Activated CD4-positive, alpha-beta memory T cell treated with anti-CD3 and anti-CD28 coated beads for 36 hours (primary cell): ENCODE results near the gene CABYR. TPM values are rescaled to one million over a fixed set of nuclear protein-coding genes. Genes with fewer than 3 reads are reported as not detected.

Experiments used
- CTCF ChIA-PET: fragments of 350-600 bp; sonication (Branson Sonifier 250); formaldehyde crosslinking; loops from one replicate; lab custom pipeline; 2021; ENCODE audit warnings: antibody characterized with exemption, inconsistent platforms; lab: Charles Lee
- POLR2A ChIA-PET: fragments of 350-600 bp; sonication (Branson Sonifier 250); formaldehyde crosslinking; loops from one replicate; lab custom pipeline; 2021; ENCODE audit warnings: antibody characterized with exemption; lab: Charles Lee
- DNase-seq: peaks from one replicate; pipeline ENCODE4 v3.0.0-alpha.2; 2020
- H3K27ac Mint-ChIP-seq: one replicate; pipeline ENCODE4 v1.8.0; 2021; ENCODE audit warnings: mixed read lengths
- H3K27me3 Mint-ChIP-seq: one replicate; pipeline ENCODE4 v1.8.0; 2021; ENCODE audit warnings: mixed read lengths
- H3K36me3 Mint-ChIP-seq: one replicate; pipeline ENCODE4 v1.8.0; 2021; ENCODE audit warnings: mixed read lengths
- H3K4me1 Mint-ChIP-seq: one replicate; pipeline ENCODE4 v1.8.0; 2021; ENCODE audit warnings: low read depth, mixed read lengths
- H3K4me3 Mint-ChIP-seq: one replicate; pipeline ENCODE4 v1.8.0; 2021; ENCODE audit warnings: mild to moderate bottlenecking, mixed read lengths
- H3K9me3 Mint-ChIP-seq: one replicate; pipeline ENCODE4 v1.8.0; 2021; ENCODE audit warnings: mixed read lengths
- intact Hi-C: fragments of 100-400 bp; cut with micrococcal nuclease; formaldehyde crosslinking; loops from one replicate; pipeline ENCODE4 v1.15.1; 2023
- total RNA-seq, 2 experiments: library from RNA; stranded (reverse); gene quantifications; one replicate each; pipeline ENCODE4 v1.2.3, GENCODE V29; 2021

CABYR gene
- total RNA-seq, 2 experiments from 2014 or later: 1.00 to 1.4 TPM

DNA sequence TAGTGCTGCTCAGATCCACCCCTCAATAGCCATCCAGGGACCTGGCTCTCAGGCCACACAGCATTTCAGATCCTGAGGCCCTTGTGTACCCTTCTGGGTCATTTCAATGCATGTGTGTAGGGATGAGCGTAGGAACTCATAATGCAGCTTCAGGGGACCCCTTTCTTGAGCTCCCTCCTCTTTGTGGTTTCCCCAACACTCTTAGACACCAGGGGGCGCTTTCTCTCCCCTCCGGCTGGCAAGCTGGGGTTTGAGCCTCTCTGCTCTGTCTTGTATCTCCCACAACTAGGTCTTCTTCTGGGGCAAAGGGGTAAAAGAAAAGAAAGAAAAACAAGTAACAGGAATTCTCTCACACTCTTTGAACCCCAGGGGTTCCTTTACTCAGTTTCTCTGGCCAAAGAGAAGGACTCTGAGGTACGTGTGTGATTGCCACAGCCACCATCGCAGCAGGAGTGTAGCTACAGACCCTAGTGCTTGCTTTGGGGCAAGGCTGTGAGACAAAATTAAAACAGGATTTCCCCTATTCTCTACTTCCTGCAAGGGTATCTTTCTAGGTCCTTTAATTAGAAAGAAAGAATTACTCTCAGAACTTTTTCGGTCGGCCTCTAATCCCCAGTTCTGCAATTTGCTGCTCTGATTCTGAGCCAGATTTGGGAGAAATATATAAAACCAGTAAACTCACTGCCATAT lies 38.0 kb downstream of the CABYR start:
- intact Hi-C loops: loop anchor here (1.0 kb wide), 1 partner anchor 312 kb away; no protein-coding TSS in a partner anchor
- Mint-ChIP-seq H3K27me3 (no peaks in the 10 kb centered on the region), H3K4me3 (no peak overlapping the region), H3K9me3 (no peaks in the 10 kb centered on the region), H3K27ac (no peak overlapping the region), H3K4me1 (peaks cover 4% of the 10 kb centered on the region), H3K36me3 (no peaks in the 10 kb centered on the region)
- ChIA-PET CTCF (interaction anchor here (0.6 to 4.4 kb wide), 24 partner anchors 9 to 315 kb away, joined by 3 to 71 read pairs (median 4); no protein-coding TSS in a partner anchor), POLR2A (interaction anchor here (0.7 kb wide), 1 partner anchor 12 kb away, joined by 3 read pairs; no protein-coding TSS in a partner anchor)
- DNase-seq: peak; percentile 64

DNA sequence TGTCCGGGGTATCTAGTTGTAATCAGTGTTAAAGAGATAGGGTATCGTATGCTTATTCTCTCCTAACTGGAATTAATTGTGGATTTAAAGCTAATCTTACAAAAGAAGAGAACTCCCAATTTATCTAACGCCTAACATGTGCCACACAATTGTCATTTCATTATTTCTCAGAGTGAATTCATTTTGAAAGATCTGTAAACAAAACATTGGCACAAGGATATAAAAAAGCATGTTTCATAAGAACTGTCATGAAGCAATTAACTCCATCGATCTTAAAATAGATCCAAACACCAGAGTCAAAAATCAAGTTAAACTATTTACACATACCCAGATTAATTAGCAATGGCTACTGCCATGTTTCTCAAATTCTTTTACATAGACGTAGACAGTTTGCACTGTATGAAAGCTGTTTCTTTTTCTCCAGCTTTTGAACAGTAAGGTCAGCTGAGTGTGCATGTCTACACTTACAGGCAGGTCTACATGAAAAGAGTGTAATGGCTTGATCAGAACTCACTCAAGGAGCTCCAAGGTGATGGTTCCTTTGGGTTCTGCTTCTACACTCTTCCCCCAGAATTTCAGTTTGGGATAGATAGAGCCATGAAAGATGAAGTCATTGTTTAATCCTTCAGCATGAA lies 38.8 kb downstream of the CABYR start:
- H3K9me3 Mint-ChIP-seq: no peaks in the 10 kb centered on the region
- no peaks in the 10 kb centered on the region for H3K36me3 Mint-ChIP-seq
- intact Hi-C loops: no loop called here
- no peak overlapping the region for H3K4me3 Mint-ChIP-seq
- CTCF ChIA-PET: interaction anchor here (1.0 to 4.4 kb wide), 9 partner anchors 24 to 314 kb away, joined by 3 to 71 read pairs (median 5); no protein-coding TSS in a partner anchor
- H3K27me3 Mint-ChIP-seq: no peaks in the 10 kb centered on the region
- POLR2A ChIA-PET: no interaction called here
- peaks cover 4% of the 10 kb centered on the region for H3K4me1 Mint-ChIP-seq
- no peak for DNase-seq
- H3K27ac Mint-ChIP-seq: no peak overlapping the region

DNA sequence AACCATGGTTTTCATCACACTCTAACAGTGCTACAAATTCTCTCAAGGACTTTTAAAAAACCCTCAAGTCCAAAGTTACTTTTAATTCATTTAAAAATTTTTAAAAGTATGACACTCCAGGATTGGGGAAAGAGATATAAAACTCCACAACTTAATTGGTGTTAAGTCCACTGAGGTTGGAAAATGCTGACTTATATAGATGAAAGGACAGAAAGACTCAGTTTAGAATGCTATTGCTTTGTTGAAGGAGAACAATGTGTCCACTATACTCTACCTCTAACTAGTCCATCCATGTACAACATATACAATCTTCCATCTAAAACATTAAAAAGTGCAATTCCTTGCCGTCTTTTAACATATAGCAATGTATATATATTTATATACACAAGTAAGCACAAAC lies 41.2 kb downstream of the CABYR start:
- CTCF ChIA-PET: interaction anchor here (1.5 to 1.7 kb wide), 2 partner anchors 180 to 309 kb away, joined by 3 to 7 read pairs; no protein-coding TSS in a partner anchor
- H3K36me3 Mint-ChIP-seq: no peaks in the 10 kb centered on the region
- DNase-seq: no peak
- POLR2A ChIA-PET: no interaction called here
- peaks cover 3% of the 10 kb centered on the region for H3K27me3 Mint-ChIP-seq
- no peak overlapping the region for H3K4me3 Mint-ChIP-seq
- H3K27ac Mint-ChIP-seq: no peak overlapping the region
- intact Hi-C loops: no loop called here
- H3K9me3 Mint-ChIP-seq: no peaks in the 10 kb centered on the region
- H3K4me1 Mint-ChIP-seq: no peaks in the 10 kb centered on the region

DNA sequence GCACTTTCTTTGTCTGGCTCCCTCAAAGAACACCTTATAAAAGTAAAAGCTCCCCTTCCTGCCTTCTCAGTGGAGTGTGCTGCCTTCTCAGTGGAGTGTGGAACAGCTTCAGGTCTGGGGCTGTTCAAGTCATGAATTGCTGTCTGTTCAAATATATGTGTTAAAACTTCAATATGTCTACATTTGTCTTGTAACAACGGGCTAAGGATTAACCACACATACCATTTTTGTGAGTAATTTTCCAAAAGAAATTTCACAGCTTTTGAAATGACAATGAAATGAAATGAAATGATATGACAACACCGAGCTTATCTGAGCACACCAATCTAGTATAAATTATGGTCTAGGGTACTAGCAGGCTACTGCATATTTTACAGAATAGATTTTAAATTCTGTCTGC lies 42.9 kb downstream of the CABYR start:
- no peak for DNase-seq
- Mint-ChIP-seq H3K36me3 (no peaks in the 10 kb centered on the region), H3K27me3 (peaks cover 3% of the 10 kb centered on the region), H3K9me3 (no peaks in the 10 kb centered on the region), H3K27ac (no peak overlapping the region), H3K4me1 (no peaks in the 10 kb centered on the region), H3K4me3 (no peak overlapping the region)
- POLR2A ChIA-PET: no interaction called here
- CTCF ChIA-PET: no interaction called here
- intact Hi-C loops: no loop called here

DNA sequence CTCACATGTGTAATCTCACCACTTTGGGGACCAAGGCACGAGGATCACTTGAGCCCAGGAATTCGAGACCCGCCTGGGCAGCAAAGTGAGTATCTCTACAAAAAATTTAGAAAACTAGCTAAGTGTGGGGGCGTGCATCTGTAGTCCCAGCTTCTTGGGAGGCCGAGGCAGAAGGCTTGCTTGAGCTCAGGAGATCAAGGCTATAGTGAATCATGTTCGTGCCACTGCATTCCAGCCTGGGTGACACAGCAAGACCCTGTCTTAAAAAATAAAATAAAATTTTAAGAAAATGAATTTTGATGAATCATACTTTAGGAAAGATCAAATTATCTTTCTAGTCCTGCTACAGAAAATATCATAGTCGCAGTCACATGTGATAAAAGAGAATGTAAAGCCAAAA lies 46.9 kb downstream of the CABYR start:
- H3K9me3 Mint-ChIP-seq: no peaks in the 10 kb centered on the region
- H3K27ac Mint-ChIP-seq: no peak overlapping the region
- no peaks in the 10 kb centered on the region for H3K36me3 Mint-ChIP-seq
- H3K4me1 Mint-ChIP-seq: no peaks in the 10 kb centered on the region
- no peak for DNase-seq
- no peak overlapping the region for H3K4me3 Mint-ChIP-seq
- peaks cover 3% of the 10 kb centered on the region for H3K27me3 Mint-ChIP-seq
- intact Hi-C loops: no loop called here
- ChIA-PET POLR2A (no interaction called here), CTCF (interaction anchor here (1.0 kb wide), 1 partner anchor 9 kb away, joined by 4 read pairs; no protein-coding TSS in a partner anchor)

DNA sequence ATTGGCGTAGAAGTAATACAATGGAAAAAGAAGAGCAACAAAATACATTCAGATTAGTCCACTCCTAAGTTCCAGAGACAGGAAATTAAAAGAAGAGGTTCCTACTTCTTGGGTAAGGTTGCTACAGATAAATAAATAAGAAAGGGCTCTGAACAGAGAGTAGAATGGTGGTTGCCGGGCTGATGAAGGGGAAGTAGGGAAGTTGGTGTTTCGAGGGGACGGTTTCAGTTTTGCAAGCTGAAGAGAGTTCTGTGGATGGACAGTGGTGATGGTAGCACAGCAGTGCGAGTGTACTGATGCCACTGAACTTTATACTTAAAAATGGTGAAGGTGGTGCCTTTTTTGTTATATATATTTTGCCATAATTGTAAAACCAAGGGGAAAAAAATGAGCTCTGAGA lies 48.2 kb downstream of the CABYR start:
- Mint-ChIP-seq H3K9me3 (no peaks in the 10 kb centered on the region), H3K27me3 (peaks cover 3% of the 10 kb centered on the region), H3K4me3 (no peak overlapping the region), H3K36me3 (no peaks in the 10 kb centered on the region), H3K4me1 (no peaks in the 10 kb centered on the region), H3K27ac (no peak overlapping the region)
- no peak for DNase-seq
- intact Hi-C loops: no loop called here
- POLR2A ChIA-PET: no interaction called here
- CTCF ChIA-PET: interaction anchor here (0.7 kb wide), 1 partner anchor 775 kb away, joined by 3 read pairs; no protein-coding TSS in a partner anchor

DNA sequence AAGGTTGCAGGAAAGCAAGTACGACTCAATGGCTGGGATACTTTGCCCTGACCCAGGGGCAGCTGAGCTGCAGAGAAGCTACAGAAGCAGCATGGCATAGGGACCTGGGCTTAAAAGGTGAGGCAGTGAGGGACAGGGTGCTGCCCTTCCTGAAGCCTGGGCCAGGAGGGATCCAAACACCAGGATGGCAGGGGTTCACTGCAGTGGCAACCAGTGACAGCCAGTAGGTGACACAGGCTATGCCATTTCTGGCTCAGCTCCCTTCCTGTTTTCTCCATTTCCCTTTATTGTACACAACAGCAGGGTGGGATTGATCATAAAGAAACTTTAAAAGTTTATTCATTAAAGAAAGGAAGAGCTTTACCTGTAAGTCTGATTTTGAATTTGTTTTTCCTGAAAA lies 48.8 kb downstream of the CABYR start:
- H3K36me3 Mint-ChIP-seq: no peaks in the 10 kb centered on the region
- intact Hi-C loops: no loop called here
- no peak for DNase-seq
- no peak overlapping the region for H3K4me3 Mint-ChIP-seq
- ChIA-PET POLR2A (no interaction called here), CTCF (interaction anchor here (0.6 kb wide), 2 partner anchors 11 to 301 kb away, joined by 3 read pairs; no protein-coding TSS in a partner anchor)
- no peak overlapping the region for H3K27ac Mint-ChIP-seq
- H3K4me1 Mint-ChIP-seq: no peaks in the 10 kb centered on the region
- H3K27me3 Mint-ChIP-seq: peaks cover 4% of the 10 kb centered on the region
- H3K9me3 Mint-ChIP-seq: no peaks in the 10 kb centered on the region

DNA sequence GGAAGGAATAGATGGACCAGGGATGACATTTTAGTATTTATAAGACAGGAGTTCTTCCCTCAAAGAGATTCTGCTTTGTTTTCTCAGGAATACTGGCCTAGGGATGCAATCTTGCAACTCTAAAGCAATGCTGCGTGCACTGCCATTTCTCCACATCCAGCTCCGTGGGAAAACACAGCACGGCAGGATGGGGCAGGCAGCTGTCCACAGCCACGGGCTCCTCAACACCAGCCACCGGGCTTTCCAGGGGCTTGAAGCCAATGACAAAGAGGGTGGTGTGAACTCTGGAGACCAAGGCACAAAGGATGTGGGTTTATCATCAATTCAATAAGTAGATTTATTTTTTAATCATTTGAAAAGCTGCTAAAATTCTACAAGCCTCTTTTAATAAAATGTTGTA lies 49.3 kb downstream of the CABYR start:
- no peak overlapping the region for H3K27ac Mint-ChIP-seq
- H3K4me3 Mint-ChIP-seq: no peak overlapping the region
- CTCF ChIA-PET: interaction anchor here (0.6 to 2.3 kb wide), 3 partner anchors 11 to 300 kb away, joined by 3 to 15 read pairs (median 3); no protein-coding TSS in a partner anchor
- no peaks in the 10 kb centered on the region for H3K9me3 Mint-ChIP-seq
- H3K4me1 Mint-ChIP-seq: no peaks in the 10 kb centered on the region
- POLR2A ChIA-PET: no interaction called here
- H3K27me3 Mint-ChIP-seq: peaks cover 4% of the 10 kb centered on the region
- intact Hi-C loops: no loop called here
- H3K36me3 Mint-ChIP-seq: no peaks in the 10 kb centered on the region
- no peak for DNase-seq

DNA sequence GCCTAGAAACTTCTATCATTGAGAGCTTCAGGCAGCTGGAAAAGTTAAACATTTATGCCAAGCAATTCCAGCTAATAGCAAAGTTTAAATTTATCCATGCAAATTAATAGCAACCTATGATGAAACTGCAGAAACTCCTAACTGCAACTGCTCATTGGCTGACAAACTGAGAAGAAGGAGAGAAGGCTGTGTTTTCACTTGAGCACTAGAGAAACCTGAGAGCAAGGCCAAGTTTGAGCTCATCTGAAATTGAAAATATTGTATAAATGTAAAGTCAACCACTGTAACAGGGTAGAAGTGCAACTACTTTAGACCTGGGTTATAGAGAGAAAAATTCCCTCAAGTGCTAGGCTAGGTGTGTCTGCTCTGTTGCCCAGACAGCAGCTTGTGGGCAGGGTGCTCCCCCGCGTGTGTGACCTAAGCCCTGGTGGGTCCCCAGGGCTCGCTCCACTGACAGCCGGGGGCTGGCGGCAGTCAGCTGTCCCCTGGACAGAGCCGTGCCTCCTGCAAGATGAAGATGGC lies 50.2 kb downstream of the CABYR start:
- intact Hi-C loops: no loop called here
- POLR2A ChIA-PET: interaction anchor here (0.6 kb wide), 1 partner anchor 12 kb away, joined by 3 read pairs; no protein-coding TSS in a partner anchor
- Mint-ChIP-seq H3K4me1 (no peaks in the 10 kb centered on the region), H3K9me3 (no peaks in the 10 kb centered on the region), H3K4me3 (no peak overlapping the region), H3K27me3 (peaks cover 4% of the 10 kb centered on the region), H3K27ac (no peak overlapping the region), H3K36me3 (no peaks in the 10 kb centered on the region)
- DNase-seq: no peak
- CTCF ChIA-PET: interaction anchor here (1.4 to 2.3 kb wide), 2 partner anchors 13 to 300 kb away, joined by 4 to 15 read pairs; no protein-coding TSS in a partner anchor

DNA sequence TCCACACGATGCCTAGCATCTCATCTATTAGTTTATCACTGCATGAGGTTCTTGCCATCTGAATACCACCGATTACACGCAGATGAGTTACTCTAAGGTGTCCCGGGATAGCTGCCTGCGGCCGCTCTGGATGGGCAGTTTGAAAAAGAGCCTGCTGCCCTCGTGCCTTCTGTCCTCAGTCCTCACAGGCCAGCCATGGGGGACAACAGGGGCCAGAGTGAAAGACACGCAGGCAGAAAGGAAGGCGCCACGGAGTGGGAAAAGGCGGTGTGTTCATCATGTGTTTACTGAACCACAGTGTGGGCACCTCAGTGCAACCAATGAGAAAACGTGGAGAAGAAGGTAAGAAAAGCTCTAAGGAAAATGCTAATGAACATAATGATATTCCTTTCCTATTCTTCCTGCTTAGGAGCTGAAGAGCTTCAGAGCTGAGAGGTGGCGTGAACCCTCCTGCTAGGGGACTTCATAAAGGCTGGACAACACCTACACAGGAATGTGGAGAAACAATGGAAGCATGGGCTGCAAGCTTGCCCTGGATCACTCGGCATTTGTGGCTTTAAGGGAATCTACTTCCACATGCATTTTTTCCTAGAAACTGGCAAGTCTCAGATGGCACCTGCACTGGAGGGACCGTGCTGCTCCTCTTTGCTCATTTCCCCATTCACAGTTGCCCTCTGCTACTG lies 50.9 kb downstream of the CABYR start:
- Mint-ChIP-seq H3K4me1 (no peaks in the 10 kb centered on the region), H3K9me3 (no peaks in the 10 kb centered on the region), H3K4me3 (no peak overlapping the region), H3K36me3 (no peaks in the 10 kb centered on the region), H3K27ac (no peak overlapping the region), H3K27me3 (peaks cover 3% of the 10 kb centered on the region)
- CTCF ChIA-PET: interaction anchor here (1.4 to 2.3 kb wide), 2 partner anchors 13 to 299 kb away, joined by 4 to 15 read pairs; no protein-coding TSS in a partner anchor
- POLR2A ChIA-PET: no interaction called here
- no peak for DNase-seq
- intact Hi-C loops: no loop called here

DNA sequence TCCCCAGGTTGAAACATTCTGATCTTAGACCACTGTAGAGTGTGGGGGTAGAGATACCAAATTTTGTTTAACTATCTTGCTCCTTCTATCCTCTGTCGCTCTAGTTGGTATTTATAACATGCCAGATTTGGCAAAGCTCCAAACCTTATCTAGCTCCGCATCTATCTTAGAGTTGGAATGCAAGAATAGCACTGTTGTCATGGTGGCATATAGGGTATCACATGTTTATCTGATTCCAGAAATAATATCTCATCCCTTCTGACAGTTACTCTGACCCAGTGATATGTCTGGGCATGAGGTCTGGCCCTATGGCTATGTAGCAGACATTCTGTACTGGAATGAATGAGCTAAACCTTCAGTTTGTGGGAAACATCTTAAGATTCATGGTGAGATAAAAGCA lies 51.7 kb downstream of the CABYR start:
- ChIA-PET CTCF (interaction anchor here (1.3 kb wide), 1 partner anchor 8 kb away, joined by 3 read pairs; no protein-coding TSS in a partner anchor), POLR2A (no interaction called here)
- Mint-ChIP-seq H3K27ac (no peak overlapping the region), H3K4me1 (no peaks in the 10 kb centered on the region), H3K27me3 (peaks cover 1% of the 10 kb centered on the region), H3K36me3 (no peaks in the 10 kb centered on the region), H3K9me3 (no peaks in the 10 kb centered on the region), H3K4me3 (no peak overlapping the region)
- DNase-seq: no peak
- intact Hi-C loops: no loop called here
